OCI-LY1 (cell line): ENCODE measurements around the gene LNPK.

Experiments
- H2AFZ ChIP-seq: fragments of 200-600 bp; sonication (generic), shearing (Covaris generic); 2 replicates; pipeline ENCODE4 v1.6.0; 2014; ENCODE audit warnings: antibody characterized with exemption, mild to moderate bottlenecking, low read length
- H3F3A ChIP-seq: fragments of 200-600 bp; sonication (generic), shearing (Covaris generic); 2 replicates; pipeline ENCODE4 v1.6.0; 2014; ENCODE audit warnings: mild to moderate bottlenecking, antibody characterized with exemption, low read length, moderate library complexity; ENCODE audit not compliant: insufficient read depth
- H3K27ac ChIP-seq: fragments of 200-600 bp; sonication (generic); 2 replicates; pipeline ENCODE4 v1.5.1; 2014; ENCODE audit warnings: low read length, mixed run types, mild to moderate bottlenecking, low read depth; ENCODE audit not compliant: poor library complexity, severe bottlenecking
- H3K27me3 ChIP-seq: fragments of 200-600 bp; sonication (generic); 2 replicates; pipeline ENCODE4 v1.6.0; 2014; ENCODE audit warnings: antibody characterized with exemption, mild to moderate bottlenecking, low read length, moderate library complexity; ENCODE audit not compliant: insufficient read depth
- H3K36me3 ChIP-seq: fragments of 200-600 bp; sonication (generic); 2 replicates; pipeline ENCODE4 v1.6.1; 2014; ENCODE audit warnings: mild to moderate bottlenecking, antibody characterized with exemption, low read length, moderate library complexity, mixed read lengths; ENCODE audit not compliant: insufficient read depth
- H3K4me1 ChIP-seq: fragments of 200-600 bp; sonication (generic); 2 replicates; pipeline ENCODE4 v1.5.1; 2014; ENCODE audit warnings: mild to moderate bottlenecking, low read length, moderate library complexity; ENCODE audit not compliant: insufficient read depth, severe bottlenecking
- H3K4me2 ChIP-seq: fragments of 200-600 bp; sonication (generic), shearing (Covaris generic); 2 replicates; pipeline ENCODE4 v1.6.1; 2014; ENCODE audit warnings: low read length
- H3K4me3 ChIP-seq: fragments of 200-600 bp; sonication (generic); 2 replicates; pipeline ENCODE4 v1.5.1; 2014; ENCODE audit warnings: low read length, low read depth, mild to moderate bottlenecking, mixed read lengths; ENCODE audit not compliant: poor library complexity, severe bottlenecking
- H3K79me2 ChIP-seq: fragments of 200-600 bp; shearing (Covaris generic); 2 replicates; pipeline ENCODE4 v1.6.1; 2016; ENCODE audit warnings: mixed run types, low read length, mixed read lengths; ENCODE audit not compliant: insufficient read depth
- H3K9ac ChIP-seq: fragments of 200-600 bp; sonication (generic), shearing (Covaris generic); 2 replicates; pipeline ENCODE4 v1.6.1; 2014; ENCODE audit warnings: mild to moderate bottlenecking, low read length, mixed read lengths
- H3K9me2 ChIP-seq: fragments of 200-600 bp; sonication (generic), shearing (Covaris generic); 2 replicates; pipeline ENCODE4 v1.6.1; 2014; ENCODE audit warnings: low read depth, mild to moderate bottlenecking, low read length, mixed read lengths
- H3K9me3 ChIP-seq: fragments of 200-600 bp; shearing (Covaris generic); 2 replicates; pipeline ENCODE4 v1.6.1; 2014; ENCODE audit warnings: low read length, mixed read lengths
- H4K20me1 ChIP-seq: fragments of 200-600 bp; sonication (generic), shearing (Covaris generic); 2 replicates; pipeline ENCODE4 v1.6.0; 2016; ENCODE audit warnings: mild to moderate bottlenecking, low read length; ENCODE audit not compliant: insufficient read depth
- CTCF ChIP-seq: fragments of 200-600 bp; sonication (generic), shearing (Covaris generic); IDR thresholded peaks from 2 replicates; pipeline ENCODE4 v1.5.1; 2017; ENCODE audit warnings: mild to moderate bottlenecking, antibody characterized with exemption, low read length, moderate library complexity, mixed read lengths
- EZH2 ChIP-seq: fragments of 200-600 bp; sonication (generic), shearing (Covaris generic); IDR thresholded peaks from 2 replicates; pipeline ENCODE4 v1.8.0; 2017; ENCODE audit warnings: borderline replicate concordance, mixed run types, mild to moderate bottlenecking, antibody characterized with exemption, low read length, moderate library complexity, mixed read lengths

Gene LNPK

GRCh38 chr2:175931805-175932204 lies 70.3 kb downstream of the LNPK start:
- H3K27ac ChIP-seq = no peak overlapping the region
- no peaks in the 10 kb centered on the region for H3K9me2 ChIP-seq

GRCh38 chr2:175930504-175930903 lies 71.6 kb downstream of the LNPK start:
- Histone ChIP-seq H3K9ac (no peak overlapping the region), H3K27me3 (no peaks in the 10 kb centered on the region), H3K79me2 (no peaks in the 10 kb centered on the region), H3K27ac (no peak overlapping the region), H2AFZ (no peak overlapping the region), H3K4me2 (no peak overlapping the region), H3K4me1 (no peaks in the 10 kb centered on the region), H3K9me3 (no peaks in the 10 kb centered on the region), H3K4me3 (no peak overlapping the region), H3K36me3 (peaks cover 31% of the 10 kb centered on the region; the same call in 1 of the 2 replicates), H3F3A (no peaks in the 10 kb centered on the region), H3K9me2 (no peaks in the 10 kb centered on the region), H4K20me1 (no peaks in the 10 kb centered on the region)
- TF ChIP-seq CTCF = no peak
- no peak for TF ChIP-seq EZH2

More at GRCh38 chr2:175931805-175932204, 70.3 kb downstream of the LNPK start:
- Histone ChIP-seq H3K4me1 (no peaks in the 10 kb centered on the region), H3K9ac (no peak overlapping the region), H3K27me3 (no peaks in the 10 kb centered on the region), H3K4me2 (no peak overlapping the region), H3K9me3 (no peaks in the 10 kb centered on the region), H3F3A (no peaks in the 10 kb centered on the region), H2AFZ (no peak overlapping the region), H3K4me3 (no peak overlapping the region), H3K79me2 (no peaks in the 10 kb centered on the region), H4K20me1 (no peaks in the 10 kb centered on the region), H3K36me3 (peaks cover 34% of the 10 kb centered on the region; the same call in 1 of the 2 replicates)
- TF ChIP-seq CTCF (no peak), EZH2 (no peak)

- Histone ChIP-seq H3K9me2 (no peaks in the 10 kb centered on the region), H3K9me3 (no peaks in the 10 kb centered on the region), H4K20me1 (no peaks in the 10 kb centered on the region), H3K27ac (no peak overlapping the region), H3K36me3 (peaks cover 26% of the 10 kb centered on the region; the same call in 1 of the 2 replicates), H2AFZ (no peak overlapping the region), H3F3A (no peaks in the 10 kb centered on the region), H3K4me2 (no peak overlapping the region), H3K9ac (no peak overlapping the region), H3K27me3 (no peaks in the 10 kb centered on the region), H3K79me2 (no peaks in the 10 kb centered on the region), H3K4me1 (no peaks in the 10 kb centered on the region), H3K4me3 (no peak overlapping the region)
- TF ChIP-seq CTCF (no peak), EZH2 (no peak)
Measured at GRCh38 chr2:175929850-175930249, 72.2 kb downstream of the LNPK start.
